A549 (cell line): Measurements from ENCODE around the gene CARMIL1.

Experiments
- BHLHE40 ChIP-seq: IDR thresholded peaks from 2 replicates; pipeline ENCODE4 v1.6.1; 2012; ENCODE audit warnings: low read depth, low read length, inconsistent platforms
- CHD2 ChIP-seq: fragments of 150-350 bp; IDR thresholded peaks from 2 replicates; pipeline ENCODE4 v1.6.1; 2014; ENCODE audit warnings: low read length; ENCODE audit not compliant: partially characterized antibody
- EP300 ChIP-seq, 2 experiments: fragments of >200 bp; sonication (Bioruptor Twin); formaldehyde crosslinking; IDR thresholded peaks; 2 replicates in 1 of 2; 3 replicates in 1 of 2; pipeline ENCODE4 v1.6.1; 2016 to 2017
- HMGXB4 ChIP-seq: fragments of 250-450 bp; sonication (Bioruptor Pico); IDR thresholded peaks from 2 replicates; pipeline ENCODE4 v1.5.0; 2021; ENCODE audit warnings: mild to moderate bottlenecking, moderate library complexity, borderline replicate concordance
- JUN ChIP-seq, 2 experiments: fragments of >200 bp; sonication (Bioruptor Twin); formaldehyde crosslinking; IDR thresholded peaks; 2 replicates in 1 of 2; 3 replicates in 1 of 2; pipeline ENCODE4 v1.6.1; 2016 to 2017
- MAZ ChIP-seq: fragments of 150-350 bp; IDR thresholded peaks from 2 replicates; pipeline ENCODE4 v1.6.1; 2014; ENCODE audit warnings: antibody characterized with exemption, low read depth, low read length, borderline replicate concordance
- POLR2A ChIP-seq: IDR thresholded peaks from 2 replicates; pipeline ENCODE4 v1.6.1; 2012; ENCODE audit warnings: mild to moderate bottlenecking, low read length
- RAD21 ChIP-seq, 2 experiments: fragments of >200 bp in 1 of 2; sonication (Bioruptor Twin) in 1 of 2; formaldehyde crosslinking in 1 of 2; IDR thresholded peaks in 1 of 2; conservative IDR thresholded peaks in 1 of 2; 2 replicates in 1 of 2; 3 replicates in 1 of 2; pipeline ENCODE4 v1.6.1; 2012 to 2018; ENCODE audit warnings: inconsistent platforms in 1 of 2
- REST ChIP-seq: fragments of 200-600 bp; sonication (generic); IDR thresholded peaks from 2 replicates; pipeline ENCODE4 v1.6.1; 2016; ENCODE audit warnings: antibody characterized with exemption, mild to moderate bottlenecking, moderate library complexity
- SREBF2 ChIP-seq: fragments of 450-650 bp; IDR thresholded peaks from 2 replicates; pipeline ENCODE4 v1.6.1; 2014; ENCODE audit warnings: mild to moderate bottlenecking, moderate library complexity

DNA sequence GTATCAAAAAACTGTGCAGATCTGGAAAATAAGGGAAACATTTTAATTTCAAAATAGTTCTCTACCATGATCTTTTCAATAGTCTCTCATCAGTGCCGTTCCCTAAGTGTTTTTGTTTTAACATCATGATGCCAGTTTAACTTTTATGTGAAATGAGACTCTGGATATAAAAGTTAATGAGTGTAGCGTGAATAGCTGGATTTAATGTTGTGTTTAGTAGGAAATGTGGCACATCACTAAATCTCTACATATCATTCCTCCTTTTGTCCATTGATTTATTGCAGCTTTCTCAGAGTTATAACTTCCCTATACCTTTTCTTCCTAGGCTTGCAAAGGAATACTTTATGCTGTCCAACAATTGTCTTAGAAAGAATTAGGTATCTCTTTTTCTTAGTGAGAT is 291.4 kb downstream of the CARMIL1 start:
- TF ChIP-seq JUN (IDR thresholded peaks at IDR 0.05) (no peak), BHLHE40 (no peak), CHD2 (no peak), EP300 (IDR thresholded peaks at IDR 0.05) (no peak), SREBF2 (no peak), RAD21 (conservative IDR thresholded peaks at IDR 0.05 in 1 of 2, IDR thresholded peaks at IDR 0.05 in 1 of 2) (no peak), MAZ (no peak), REST (no peak), POLR2A (no peak), HMGXB4 (CRISPR knock-in tag) (no peak)
